Stimulated activated CD8-positive, alpha-beta memory T cell treated with anti-CD3 and anti-CD28 coated beads, Interleukin-7, amount 100 ng/mL, for 24 hours (primary cell): Measurements from ENCODE around the gene TMEM135.
"Not testable (repeated sequence)": the region's sequence is repeated elsewhere in the genome, so short reads cannot be mapped to it uniquely, and the experiment has no call there.

ENCODE experiments used
- DNase-seq: peaks from one replicate; pipeline ENCODE4 v3.0.0-alpha.2; 2020; ENCODE audit warnings: low read depth

The TMEM135 gene

GRCh38 chr11:87020764-87021365 is 16.9 kb upstream of the TMEM135 start:
- DNase-seq, result no peak

DNA sequence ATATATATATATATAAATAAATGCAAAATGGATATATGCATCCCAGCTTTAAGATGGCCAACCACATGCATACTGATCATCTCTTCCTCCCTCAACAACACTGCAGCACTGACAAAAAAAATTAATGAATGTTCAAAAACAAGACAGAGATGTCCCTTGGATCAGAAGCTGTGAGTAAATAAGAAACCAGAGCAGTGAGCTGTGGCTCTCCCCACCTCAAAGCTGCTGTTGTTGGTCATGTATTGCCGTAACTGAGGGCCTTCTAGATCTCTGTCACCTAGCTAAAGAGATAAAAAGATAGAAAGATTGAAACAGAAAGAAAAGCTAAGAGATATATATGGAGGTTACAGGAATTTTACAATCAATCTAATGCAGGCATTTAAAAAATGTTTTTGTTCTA is 15.5 kb upstream of the TMEM135 start:
- DNase-seq, result no peak

- no peak for DNase-seq
These were observed 15.0 kb upstream of the TMEM135 start for GRCh38 chr11:87022738-87023137.

- not testable (repeated sequence) for DNase-seq
These were observed 11.3 kb upstream of the TMEM135 start for GRCh38 chr11:87026415-87026814.

- no peak for DNase-seq
These were observed 7.2 kb upstream of the TMEM135 start for GRCh38 chr11:87030458-87031054.

DNA sequence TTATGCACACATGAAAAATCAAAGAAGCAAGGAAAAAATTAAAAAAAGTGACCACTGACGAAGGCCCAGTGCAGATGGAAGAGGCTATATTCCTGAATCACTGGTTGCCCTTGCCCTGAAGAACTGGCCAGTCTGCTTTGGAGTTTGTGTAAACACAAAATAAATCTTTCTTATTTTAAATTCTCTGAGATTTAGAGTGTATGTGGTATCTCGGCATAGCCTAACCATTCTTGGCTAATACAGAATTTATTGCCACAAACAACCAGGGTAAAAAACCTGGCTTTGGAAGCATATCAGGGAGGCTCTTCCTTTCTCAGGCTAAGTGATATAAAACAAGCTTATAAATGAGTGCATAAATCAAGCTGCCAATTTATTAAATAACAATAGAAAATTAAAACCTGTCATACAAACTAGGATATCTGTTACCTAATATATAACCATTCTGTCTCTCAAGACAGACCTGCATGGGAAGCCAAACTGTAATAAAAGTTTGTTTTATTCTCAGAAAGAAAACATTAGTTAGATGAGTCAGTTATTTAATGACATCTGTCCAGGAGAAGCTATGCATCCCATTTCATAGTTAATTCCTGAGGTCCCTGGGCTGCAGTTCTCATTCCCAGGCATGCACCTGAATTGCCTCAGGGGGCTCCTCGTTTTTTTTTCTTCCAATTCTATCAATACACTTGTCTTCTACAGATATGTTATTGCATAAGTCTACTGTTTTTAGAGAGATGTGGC is 6.1 kb upstream of the TMEM135 start:
- DNase-seq, result no peak

DNA sequence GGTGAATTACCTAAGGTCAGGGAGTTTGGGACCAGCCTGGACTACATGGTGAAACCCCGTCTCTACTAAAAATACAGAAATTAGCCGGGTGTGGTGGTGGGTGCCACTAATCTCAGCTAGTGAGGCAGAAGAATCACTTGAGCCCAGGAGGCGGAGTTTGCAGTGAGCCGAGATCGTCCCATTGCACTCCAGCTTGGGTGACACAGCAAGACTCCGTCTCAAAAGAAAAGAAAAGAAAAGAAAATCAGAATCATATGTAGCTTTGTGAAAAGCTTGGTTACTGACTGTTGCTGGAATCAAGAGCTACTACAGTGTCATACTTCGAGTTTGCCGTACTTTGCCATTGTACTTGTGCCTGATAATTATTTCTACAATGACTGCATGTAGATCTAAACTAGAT is 4.2 kb upstream of the TMEM135 start:
- no peak for DNase-seq

- no peak for DNase-seq
These were observed 1.7 kb upstream of the TMEM135 start for GRCh38 chr11:87035976-87036583.

DNA sequence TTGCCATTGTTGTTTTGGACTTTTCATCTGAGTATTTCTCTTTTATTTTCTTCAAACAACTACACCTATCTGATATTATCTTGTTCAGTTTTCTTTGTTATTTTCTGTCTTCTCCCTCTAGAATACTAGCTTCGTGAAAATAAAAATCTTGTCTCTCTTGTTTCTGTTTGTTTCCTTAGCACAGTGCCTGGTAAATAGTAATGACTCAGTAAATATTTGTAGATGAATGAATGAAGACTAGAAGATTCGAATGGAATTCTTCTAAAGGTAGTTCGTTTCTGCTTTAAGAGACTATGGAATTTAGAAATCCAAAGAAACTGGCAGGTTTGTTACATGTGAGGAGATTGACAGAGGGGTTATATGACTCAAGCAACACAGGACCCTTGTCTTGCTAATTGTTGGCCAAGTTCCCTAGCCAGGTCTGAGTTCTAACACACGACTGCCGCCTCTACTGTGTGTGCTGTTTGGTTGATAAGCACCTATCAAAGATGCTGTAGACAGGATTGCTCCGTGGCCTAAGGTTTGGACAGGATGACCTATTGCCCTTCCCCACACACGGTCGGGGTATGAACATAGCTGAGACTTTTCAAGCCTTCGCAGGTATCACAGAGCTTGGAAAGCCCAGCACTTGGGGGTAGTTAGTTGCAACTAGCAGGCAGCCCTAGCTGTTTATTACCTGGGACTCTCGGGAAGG is 831 bp upstream of the TMEM135 start:
- DNase-seq, result no peak

DNA sequence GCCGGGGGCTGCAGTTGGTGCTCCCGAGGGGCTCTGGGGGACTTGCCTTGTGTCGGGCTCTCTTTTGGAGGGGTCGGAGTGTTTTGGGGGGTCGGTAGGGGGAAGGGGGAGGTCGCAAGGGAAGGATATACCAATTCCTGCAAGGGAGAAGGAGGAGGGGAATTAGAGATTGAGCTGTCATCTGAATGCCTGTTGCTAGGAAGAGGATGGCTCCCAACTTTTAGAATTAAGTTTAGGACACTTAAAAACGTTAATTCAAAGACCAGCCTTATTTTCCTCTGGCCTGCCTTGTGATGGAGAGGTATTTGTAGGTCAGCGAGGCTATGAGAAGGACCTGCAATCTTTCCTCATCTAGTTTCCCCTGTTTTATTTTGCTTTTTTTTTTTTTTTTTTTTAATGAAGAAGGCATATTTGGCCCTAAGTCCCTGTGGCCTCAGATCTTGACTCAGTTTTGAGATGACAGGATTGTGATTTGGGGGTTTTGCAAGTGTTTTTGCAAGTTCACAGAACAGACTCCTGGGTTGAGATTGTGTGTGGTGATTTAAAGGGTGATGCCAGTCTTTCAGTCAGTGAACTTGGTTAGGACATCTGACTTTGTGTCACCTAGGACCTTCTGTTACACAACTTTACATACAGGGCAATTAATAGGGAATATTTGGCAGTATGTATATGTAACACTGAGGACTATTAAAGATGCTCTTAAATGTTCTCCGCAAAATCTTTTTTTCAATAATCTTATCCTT is 672 bp downstream of the TMEM135 start:
- DNase-seq, result no peak

- no peak for DNase-seq
These were observed 1.6 kb downstream of the TMEM135 start for GRCh38 chr11:87039371-87039770.

DNA sequence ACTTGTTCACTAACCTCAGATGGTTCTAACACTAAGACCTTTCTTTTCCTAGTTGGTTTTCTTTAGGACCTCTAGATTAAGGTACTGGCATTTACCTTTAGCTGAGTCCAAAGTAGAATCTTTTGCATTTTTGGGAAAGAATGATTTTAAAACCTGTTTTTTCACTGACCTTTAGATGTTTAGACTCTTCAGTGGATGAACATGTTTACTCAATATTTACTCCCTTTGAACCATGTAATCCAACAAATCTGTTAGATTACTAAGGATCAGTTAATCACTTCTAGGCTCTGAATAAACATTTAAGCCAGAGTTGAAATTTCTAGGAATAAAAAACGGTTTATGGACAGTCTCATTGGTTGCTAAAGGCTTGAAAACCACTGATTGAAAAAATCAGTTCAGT is 6.2 kb downstream of the TMEM135 start:
- no peak for DNase-seq

DNA sequence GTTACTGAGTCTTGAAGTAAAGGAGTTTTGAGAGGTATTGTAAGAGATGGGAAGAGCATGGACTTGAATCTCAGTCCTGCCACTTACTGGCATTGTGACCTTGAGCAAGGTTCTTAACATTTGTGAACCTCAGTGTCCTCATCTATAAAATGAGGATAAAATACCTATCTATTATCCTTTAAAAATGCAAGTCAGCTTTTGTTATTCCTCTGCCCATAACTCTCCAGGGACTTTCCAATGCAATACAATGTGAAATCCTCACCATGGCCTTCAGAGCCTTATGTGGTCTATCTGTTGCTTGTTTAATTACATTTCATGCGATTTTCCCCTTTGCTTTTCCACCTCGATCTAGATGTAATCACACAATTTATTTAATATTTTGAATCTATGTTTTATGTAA is 9.1 kb downstream of the TMEM135 start:
- no peak for DNase-seq

DNA sequence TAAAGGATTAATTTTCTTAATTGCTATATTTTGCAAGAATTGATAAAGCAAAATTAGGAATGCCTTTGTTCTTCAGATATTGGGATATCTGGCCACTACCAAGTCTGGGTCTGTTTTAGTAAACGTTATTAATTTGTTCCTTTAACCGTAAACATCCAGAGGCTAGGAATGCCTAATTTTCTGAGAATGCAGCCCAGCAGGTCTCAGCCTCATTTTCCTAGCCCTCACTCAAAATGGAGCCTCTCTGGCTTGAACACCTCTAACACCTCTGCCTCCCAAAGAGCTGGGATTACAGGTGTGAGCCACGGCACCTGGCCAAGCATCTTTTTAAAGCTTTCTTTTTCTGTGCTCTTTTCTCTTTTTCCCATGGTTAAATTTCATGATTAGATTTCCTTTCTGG is 18.4 kb downstream of the TMEM135 start:
- no peak for DNase-seq

DNA sequence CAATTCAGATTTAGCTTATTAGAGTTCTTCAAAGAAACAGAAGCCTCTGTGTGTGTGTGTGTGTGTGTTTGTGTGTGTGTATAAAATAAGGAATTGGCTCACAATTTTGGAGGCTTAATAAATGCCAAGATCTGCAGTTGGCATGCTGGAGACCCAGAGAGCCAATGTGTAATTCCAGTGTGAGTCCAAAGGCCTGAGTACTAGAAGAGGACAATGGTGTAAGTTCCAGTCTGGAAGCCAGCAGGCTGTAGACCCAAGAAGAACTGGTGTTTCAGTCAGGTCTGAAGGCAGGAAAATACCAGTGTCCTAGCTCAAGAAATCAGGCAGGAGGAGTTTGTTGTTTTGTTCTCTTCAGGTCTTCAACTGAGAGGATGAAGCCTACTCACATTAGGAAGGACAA is 20.0 kb downstream of the TMEM135 start:
- no peak for DNase-seq

GRCh38 chr11:87059596-87060390 is 22.1 kb downstream of the TMEM135 start:
- no peak for DNase-seq

- no peak for DNase-seq
These were observed 24.0 kb downstream of the TMEM135 start for GRCh38 chr11:87061766-87062165.

GRCh38 chr11:87063982-87064381 is 26.2 kb downstream of the TMEM135 start:
- no peak for DNase-seq

DNA sequence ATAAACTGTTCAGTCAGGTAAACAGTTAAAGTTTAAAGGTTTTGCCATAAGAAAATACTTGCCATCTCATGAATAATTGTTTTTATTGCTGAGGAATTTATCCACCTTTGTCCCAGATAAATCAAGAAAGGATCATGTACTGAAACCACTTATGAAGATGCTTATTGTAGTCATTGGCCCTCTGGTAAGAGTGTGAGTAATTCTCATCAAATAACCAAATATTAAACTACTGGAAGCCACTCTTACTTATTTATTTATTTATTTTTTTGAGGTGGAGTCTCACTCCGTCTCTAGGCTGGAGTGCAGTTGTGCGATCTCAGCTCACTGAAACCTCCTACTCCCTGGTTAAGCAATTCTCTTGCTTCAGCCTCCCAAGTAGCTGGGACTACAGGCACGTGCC is 35.1 kb downstream of the TMEM135 start:
- DNase-seq, result no peak

GRCh38 chr11:87076260-87076783 is 38.6 kb downstream of the TMEM135 start:
- no peak for DNase-seq
